ENCODE data around the gene PLSCR4.

Gene PLSCR4

GRCh38 chr3:146189519-146190173 is 61.3 kb downstream of the PLSCR4 start:
- DNase-seq = peak; percentile 19 to 20

- no peak for DNase-seq
Observed at GRCh38 chr3:146187334-146187950, 63.5 kb downstream of the PLSCR4 start.

GRCh38 chr3:146184241-146185015 is 66.5 kb downstream of the PLSCR4 start:
- no peak for DNase-seq

- no peak for DNase-seq
Observed at GRCh38 chr3:146181216-146181615, 69.7 kb downstream of the PLSCR4 start.

GRCh38 chr3:146180376-146180775 is 70.5 kb downstream of the PLSCR4 start:
- no peak for DNase-seq

- DNase-seq = no peak
Observed at GRCh38 chr3:146178006-146178689, 72.8 kb downstream of the PLSCR4 start.

GRCh38 chr3:146177519-146177918 is 73.4 kb downstream of the PLSCR4 start:
- DNase-seq = no peak

- DNase-seq = no peak
Observed at GRCh38 chr3:146177072-146177471, 73.8 kb downstream of the PLSCR4 start.

- DNase-seq = no peak
Observed at GRCh38 chr3:146172586-146172985, 78.3 kb downstream of the PLSCR4 start.

GRCh38 chr3:146170591-146170990 is 80.3 kb downstream of the PLSCR4 start:
- DNase-seq = no peak

GRCh38 chr3:146169891-146170290 is 81.0 kb downstream of the PLSCR4 start:
- DNase-seq = no peak

- no peak for DNase-seq
Observed at GRCh38 chr3:146166826-146167225, 84.1 kb downstream of the PLSCR4 start.

- DNase-seq = no peak
Observed at GRCh38 chr3:146166415-146166821, 84.5 kb downstream of the PLSCR4 start.

- no peak for DNase-seq
Observed at GRCh38 chr3:146165877-146166276, 85.0 kb downstream of the PLSCR4 start.

GRCh38 chr3:146164971-146165769 is 85.7 kb downstream of the PLSCR4 start:
- DNase-seq = no peak

- DNase-seq = no peak
Observed at GRCh38 chr3:146164506-146164905, 86.4 kb downstream of the PLSCR4 start.

GRCh38 chr3:146164071-146164470 is 86.8 kb downstream of the PLSCR4 start:
- DNase-seq = no peak

- DNase-seq = no peak
Observed at GRCh38 chr3:146163584-146163983, 87.3 kb downstream of the PLSCR4 start.

GRCh38 chr3:146162561-146162960 is 88.3 kb downstream of the PLSCR4 start:
- no peak for DNase-seq

GRCh38 chr3:146161663-146162002 is 89.3 kb downstream of the PLSCR4 start:
- no peak for DNase-seq

GRCh38 chr3:146160964-146161662 is 89.8 kb downstream of the PLSCR4 start, which contains the start of gene PLOD2:
Gene PLOD2 (minus strand): TSS chr3:146161184. CDS start chr3:146160989, 195 bp downstream.
- DNase-seq = peak; percentile 35 to 47

Measured in activated T-cell treated with anti-CD3 and anti-CD28 coated beads, Interleukin-2, amount 50 U/mL, for 48 hours (primary cell).